GM19452 (cell line): ENCODE results near the gene LYPD6.
"Not testable (repeated sequence)": the region's sequence is repeated elsewhere in the genome, so short reads cannot be mapped to it uniquely, and the experiment has no call there.

Experiments
- ATAC-seq: cut with Tn5 transposase; IDR thresholded peaks from one replicate; pipeline ENCODE4 v1.9.1; 2021; ENCODE audit not compliant: unreplicated experiment

Gene LYPD6

GRCh38 chr2:149330127-149331022 is at the start of gene LYPD6:
Gene LYPD6, plus strand, starts transcription at chr2:149330587. Its CDS starts 107,122 bp downstream, at chr2:149437709.
- peak; percentile 86 for ATAC-seq

- ATAC-seq: no peak
Measured at GRCh38 chr2:149281441-149281840, 48.9 kb upstream of the LYPD6 start.

- ATAC-seq: no peak
Measured at GRCh38 chr2:149290662-149291061, 39.7 kb upstream of the LYPD6 start.

- ATAC-seq: no peak
Measured at GRCh38 chr2:149291881-149292280, 38.5 kb upstream of the LYPD6 start.

- ATAC-seq: no peak
Measured at GRCh38 chr2:149296031-149296430, 34.4 kb upstream of the LYPD6 start.

- ATAC-seq: no peak
Measured at GRCh38 chr2:149307014-149307413, 23.4 kb upstream of the LYPD6 start.

- ATAC-seq: no peak
Measured at GRCh38 chr2:149310349-149310748, 20.0 kb upstream of the LYPD6 start.

GRCh38 chr2:149312039-149312438 is 18.3 kb upstream of the LYPD6 start:
- no peak for ATAC-seq

GRCh38 chr2:149313512-149313972 is 16.8 kb upstream of the LYPD6 start:
- ATAC-seq: peak; percentile 86

- no peak for ATAC-seq
Measured at GRCh38 chr2:149314687-149315086, 15.7 kb upstream of the LYPD6 start.

GRCh38 chr2:149315461-149315860 is 14.9 kb upstream of the LYPD6 start:
- ATAC-seq: no peak

- ATAC-seq: not testable (repeated sequence)
Measured at GRCh38 chr2:149318566-149318965, 11.8 kb upstream of the LYPD6 start.

GRCh38 chr2:149320362-149320761 is 10.0 kb upstream of the LYPD6 start:
- ATAC-seq: no peak

- no peak for ATAC-seq
Measured at GRCh38 chr2:149329068-149329467, 1.3 kb upstream of the LYPD6 start.

- ATAC-seq: no peak
Measured at GRCh38 chr2:149329489-149330126, 779 bp upstream of the LYPD6 start.

- ATAC-seq: no peak
Measured at GRCh38 chr2:149331023-149331400, 625 bp downstream of the LYPD6 start.

- no peak for ATAC-seq
Measured at GRCh38 chr2:149332364-149332763, 2.0 kb downstream of the LYPD6 start.

- no peak for ATAC-seq
Measured at GRCh38 chr2:149333636-149334035, 3.2 kb downstream of the LYPD6 start.

- ATAC-seq: no peak
Measured at GRCh38 chr2:149334156-149334555, 3.8 kb downstream of the LYPD6 start.

GRCh38 chr2:149339324-149339723 is 8.9 kb downstream of the LYPD6 start:
- ATAC-seq: no peak

GRCh38 chr2:149342509-149342908 is 12.1 kb downstream of the LYPD6 start:
- ATAC-seq: no peak

- no peak for ATAC-seq
Measured at GRCh38 chr2:149344105-149344504, 13.7 kb downstream of the LYPD6 start.
